CD4-positive, alpha-beta T cell treated with Interleukin-15 for 4 hours (primary cell): ENCODE data around the gene GPSM1.
"Not testable (repeated sequence)": the region's sequence is repeated elsewhere in the genome, so short reads cannot be mapped to it uniquely, and the experiment has no call there.

ENCODE experiments used
- DNase-seq: peaks from one replicate; pipeline ENCODE4 v3.0.0-alpha.2; 2020; ENCODE audit warnings: low spot score

The GPSM1 gene

GRCh38 chr9:136395345-136396218 lies 68.2 kb downstream of the GPSM1 start:
- DNase-seq: no peak

- no peak for DNase-seq
These were observed 68.8 kb downstream of the GPSM1 start for GRCh38 chr9:136396219-136396515.

GRCh38 chr9:136397643-136398042 lies 70.3 kb downstream of the GPSM1 start:
- DNase-seq: no peak

- DNase-seq: no peak
These were observed 70.9 kb downstream of the GPSM1 start for GRCh38 chr9:136398286-136398685.

- peak; percentile 26 for DNase-seq
These were observed 72.1 kb downstream of the GPSM1 start for GRCh38 chr9:136399176-136400037.

- DNase-seq: peak; percentile 87
These were observed 72.9 kb downstream of the GPSM1 start, which contains the start of gene SNAPC4 for GRCh38 chr9:136400038-136400834. Gene SNAPC4, minus strand, starts transcription at chr9:136400170. Its CDS starts 1,742 bp downstream, at chr9:136398428.

GRCh38 chr9:136401173-136401922 lies 74.0 kb downstream of the GPSM1 start:
- no peak for DNase-seq

GRCh38 chr9:136402067-136402466 lies 74.7 kb downstream of the GPSM1 start:
- DNase-seq: no peak

- peak; percentile 89 for DNase-seq
These were observed 76.2 kb downstream of the GPSM1 start for GRCh38 chr9:136403538-136403914.

- peak; percentile 38 for DNase-seq
These were observed 76.8 kb downstream of the GPSM1 start for GRCh38 chr9:136403915-136404800.

GRCh38 chr9:136404801-136405136 lies 77.4 kb downstream of the GPSM1 start:
- no peak for DNase-seq

- DNase-seq: no peak
These were observed 78.1 kb downstream of the GPSM1 start for GRCh38 chr9:136405481-136405880.

GRCh38 chr9:136405904-136406303 lies 78.6 kb downstream of the GPSM1 start:
- DNase-seq: not testable (repeated sequence)

GRCh38 chr9:136407061-136407460 lies 79.7 kb downstream of the GPSM1 start:
- not testable (repeated sequence) for DNase-seq

GRCh38 chr9:136407911-136408310 lies 80.6 kb downstream of the GPSM1 start:
- DNase-seq: no peak
